ENCODE results near the gene PWWP2A.
"Not testable (repeated sequence)": the region's sequence is repeated elsewhere in the genome, so short reads cannot be mapped to it uniquely, and the experiment has no call there.

PWWP2A gene, protein sequence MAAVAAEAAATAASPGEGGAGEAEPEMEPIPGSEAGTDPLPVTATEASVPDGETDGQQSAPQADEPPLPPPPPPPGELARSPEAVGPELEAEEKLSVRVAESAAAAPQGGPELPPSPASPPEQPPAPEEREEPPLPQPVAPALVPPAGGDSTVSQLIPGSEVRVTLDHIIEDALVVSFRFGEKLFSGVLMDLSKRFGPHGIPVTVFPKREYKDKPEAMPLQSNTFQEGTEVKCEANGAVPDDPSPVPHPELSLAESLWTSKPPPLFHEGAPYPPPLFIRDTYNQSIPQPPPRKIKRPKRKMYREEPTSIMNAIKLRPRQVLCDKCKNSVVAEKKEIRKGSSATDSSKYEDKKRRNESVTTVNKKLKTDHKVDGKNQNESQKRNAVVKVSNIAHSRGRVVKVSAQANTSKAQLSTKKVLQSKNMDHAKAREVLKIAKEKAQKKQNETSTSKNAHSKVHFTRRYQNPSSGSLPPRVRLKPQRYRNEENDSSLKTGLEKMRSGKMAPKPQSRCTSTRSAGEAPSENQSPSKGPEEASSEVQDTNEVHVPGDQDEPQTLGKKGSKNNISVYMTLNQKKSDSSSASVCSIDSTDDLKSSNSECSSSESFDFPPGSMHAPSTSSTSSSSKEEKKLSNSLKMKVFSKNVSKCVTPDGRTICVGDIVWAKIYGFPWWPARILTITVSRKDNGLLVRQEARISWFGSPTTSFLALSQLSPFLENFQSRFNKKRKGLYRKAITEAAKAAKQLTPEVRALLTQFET

DNA sequence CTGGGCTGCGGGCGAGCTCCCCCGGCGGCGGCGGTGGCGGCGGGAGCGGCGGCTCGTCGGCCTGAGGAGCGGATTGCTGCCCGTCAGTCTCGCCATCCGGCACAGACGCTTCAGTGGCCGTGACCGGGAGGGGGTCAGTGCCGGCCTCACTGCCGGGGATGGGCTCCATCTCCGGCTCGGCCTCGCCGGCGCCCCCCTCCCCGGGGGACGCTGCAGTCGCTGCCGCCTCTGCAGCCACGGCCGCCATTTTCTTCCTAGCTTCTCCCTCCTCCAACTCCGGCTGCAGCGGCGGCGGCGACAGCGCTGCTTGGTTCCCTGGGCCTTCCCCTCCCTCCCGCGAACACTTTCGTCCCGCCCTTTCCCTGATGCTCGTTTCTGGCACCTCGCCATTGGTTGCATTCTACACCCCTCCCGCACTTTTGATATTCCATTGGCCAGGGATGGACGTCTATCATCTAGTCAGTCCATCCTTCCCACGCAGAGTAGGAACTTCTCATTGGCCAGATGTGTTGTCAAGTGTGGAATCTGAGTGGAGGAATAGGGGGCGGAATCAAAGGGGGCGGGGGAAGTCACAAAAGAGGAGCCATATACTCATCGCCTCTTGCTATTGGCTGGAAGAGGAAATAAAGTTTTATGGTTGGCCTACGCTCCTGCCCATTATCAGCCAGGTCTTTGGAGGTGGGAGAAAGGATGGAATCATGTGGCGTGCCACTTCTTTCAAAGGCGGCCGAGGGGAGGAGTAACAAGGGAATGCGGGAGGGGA lies at the start of gene PWWP2A:
Gene PWWP2A, minus strand, starts transcription at position 309 of the 763 bp plus-strand sequence. Its CDS starts 62 bp downstream, at position 247.
- Mint-ChIP-seq H3K4me3 (peak within 1 kb of the TSS; percentile 90), H3K27ac (peak within 1 kb of the TSS; percentile 88), H3K9me3 (no peaks in the 10 kb centered on the region), H3K4me1 (peaks cover 11% of the 10 kb centered on the region), H3K27me3 (no peaks in the 10 kb centered on the region), H3K36me3 (peaks cover 11% of the 10 kb centered on the region)
- ATAC-seq: peak; percentile 97

- H3K27ac Mint-ChIP-seq: no peak overlapping the region
- H3K36me3 Mint-ChIP-seq: no peaks in the 10 kb centered on the region
- H3K9me3 Mint-ChIP-seq: no peaks in the 10 kb centered on the region
- H3K4me1 Mint-ChIP-seq: no peaks in the 10 kb centered on the region
- ATAC-seq: no peak
- H3K27me3 Mint-ChIP-seq: peaks cover 52% of the 10 kb centered on the region
- H3K4me3 Mint-ChIP-seq: no peak overlapping the region
These were observed 48.4 kb upstream of the PWWP2A start for GRCh38 chr5:160167624-160168165.

GRCh38 chr5:160166973-160167623 lies 47.8 kb upstream of the PWWP2A start:
- H3K9me3 Mint-ChIP-seq: no peaks in the 10 kb centered on the region
- no peaks in the 10 kb centered on the region for H3K4me1 Mint-ChIP-seq
- no peak for ATAC-seq
- H3K27me3 Mint-ChIP-seq: peaks cover 52% of the 10 kb centered on the region
- H3K27ac Mint-ChIP-seq: no peak overlapping the region
- H3K4me3 Mint-ChIP-seq: no peak overlapping the region
- no peaks in the 10 kb centered on the region for H3K36me3 Mint-ChIP-seq

DNA sequence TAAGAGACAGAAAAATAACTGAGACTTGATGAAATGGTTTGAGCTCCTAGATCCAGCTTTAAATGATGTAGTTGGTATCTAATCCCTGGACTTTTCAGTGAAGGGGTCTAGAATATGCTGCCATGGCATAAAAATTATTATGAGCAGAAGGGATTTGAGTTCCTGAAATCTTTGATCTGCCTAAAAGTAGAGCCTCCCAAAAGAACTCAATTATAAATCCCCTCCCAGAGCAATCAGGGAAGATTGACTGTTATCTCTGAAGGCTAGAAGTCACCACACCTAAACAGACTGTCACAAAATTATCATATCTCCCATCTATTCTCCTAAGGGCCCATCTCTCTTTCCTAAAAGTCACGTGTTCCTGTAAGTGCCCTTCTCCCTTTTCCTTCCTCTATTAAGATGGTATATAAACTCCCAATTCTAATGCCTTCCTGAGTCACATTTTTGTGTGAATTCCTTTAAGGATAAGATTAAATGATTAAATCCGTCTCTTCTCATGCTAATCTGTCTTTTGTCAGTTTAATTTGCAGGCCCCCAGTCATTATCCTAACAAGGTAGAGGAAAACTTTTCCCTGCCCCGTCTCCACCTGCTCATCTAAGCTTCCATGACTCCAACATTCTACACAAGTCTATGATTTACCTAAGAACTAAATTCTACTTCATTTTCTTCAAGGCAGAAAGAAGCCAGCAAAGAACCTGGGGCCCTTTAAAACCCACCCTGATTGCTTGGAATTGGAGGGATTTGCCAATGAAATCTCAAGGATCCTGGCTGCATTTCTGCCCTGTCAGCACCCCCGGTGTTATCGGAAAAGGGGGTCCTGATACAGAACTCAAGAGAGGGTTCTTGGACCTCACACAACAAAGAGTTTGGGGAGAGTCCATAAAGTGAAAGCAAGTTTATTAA lies 47.1 kb upstream of the PWWP2A start:
- no peak for ATAC-seq
- H3K9me3 Mint-ChIP-seq: no peaks in the 10 kb centered on the region
- H3K27me3 Mint-ChIP-seq: peaks cover 52% of the 10 kb centered on the region
- no peak overlapping the region for H3K4me3 Mint-ChIP-seq
- H3K27ac Mint-ChIP-seq: no peak overlapping the region
- H3K36me3 Mint-ChIP-seq: no peaks in the 10 kb centered on the region
- H3K4me1 Mint-ChIP-seq: no peaks in the 10 kb centered on the region

GRCh38 chr5:160165137-160166068 lies 46.2 kb upstream of the PWWP2A start:
- no peaks in the 10 kb centered on the region for H3K9me3 Mint-ChIP-seq
- peaks cover 1% of the 10 kb centered on the region for H3K4me1 Mint-ChIP-seq
- peak; percentile 32 for ATAC-seq
- H3K4me3 Mint-ChIP-seq: no peak overlapping the region
- peaks cover 56% of the 10 kb centered on the region for H3K27me3 Mint-ChIP-seq
- H3K27ac Mint-ChIP-seq: no peak overlapping the region
- no peaks in the 10 kb centered on the region for H3K36me3 Mint-ChIP-seq

GRCh38 chr5:160162910-160163309 lies 43.7 kb upstream of the PWWP2A start:
- H3K4me1 Mint-ChIP-seq: peaks cover 7% of the 10 kb centered on the region
- H3K9me3 Mint-ChIP-seq: no peaks in the 10 kb centered on the region
- no peaks in the 10 kb centered on the region for H3K36me3 Mint-ChIP-seq
- H3K27me3 Mint-ChIP-seq: peaks cover 51% of the 10 kb centered on the region
- no peak for ATAC-seq
- no peak overlapping the region for H3K4me3 Mint-ChIP-seq
- no peak overlapping the region for H3K27ac Mint-ChIP-seq

DNA sequence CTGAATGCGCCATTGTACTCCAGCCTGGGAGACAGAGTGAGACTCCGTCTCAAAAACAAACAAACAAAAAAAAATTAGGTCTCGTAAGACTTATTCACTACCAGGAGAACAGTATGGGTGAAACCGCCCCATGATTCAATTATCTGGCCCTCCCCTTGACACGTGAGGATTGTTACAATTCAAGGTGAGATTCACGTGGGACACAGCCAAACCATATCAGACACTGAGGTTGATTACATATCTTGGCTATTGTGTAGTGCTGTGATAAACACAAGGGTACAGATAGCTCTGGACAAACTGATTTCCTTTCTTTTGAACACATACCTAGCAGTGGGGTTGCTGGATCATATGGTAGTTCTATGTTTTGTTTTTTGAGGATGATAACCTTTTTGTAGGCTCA lies 42.4 kb upstream of the PWWP2A start:
- Mint-ChIP-seq H3K27ac (no peak overlapping the region), H3K36me3 (no peaks in the 10 kb centered on the region), H3K27me3 (peaks cover 50% of the 10 kb centered on the region), H3K4me3 (no peak overlapping the region), H3K9me3 (no peaks in the 10 kb centered on the region), H3K4me1 (peaks cover 7% of the 10 kb centered on the region)
- no peak for ATAC-seq

- H3K4me3 Mint-ChIP-seq, H3K4me1 Mint-ChIP-seq, H3K36me3 Mint-ChIP-seq, H3K9me3 Mint-ChIP-seq, H3K27ac Mint-ChIP-seq, ATAC-seq: not testable (repeated sequence)
- peaks cover 42% of the 10 kb centered on the region for H3K27me3 Mint-ChIP-seq
These were observed 41.6 kb upstream of the PWWP2A start for GRCh38 chr5:160160875-160161274.

DNA sequence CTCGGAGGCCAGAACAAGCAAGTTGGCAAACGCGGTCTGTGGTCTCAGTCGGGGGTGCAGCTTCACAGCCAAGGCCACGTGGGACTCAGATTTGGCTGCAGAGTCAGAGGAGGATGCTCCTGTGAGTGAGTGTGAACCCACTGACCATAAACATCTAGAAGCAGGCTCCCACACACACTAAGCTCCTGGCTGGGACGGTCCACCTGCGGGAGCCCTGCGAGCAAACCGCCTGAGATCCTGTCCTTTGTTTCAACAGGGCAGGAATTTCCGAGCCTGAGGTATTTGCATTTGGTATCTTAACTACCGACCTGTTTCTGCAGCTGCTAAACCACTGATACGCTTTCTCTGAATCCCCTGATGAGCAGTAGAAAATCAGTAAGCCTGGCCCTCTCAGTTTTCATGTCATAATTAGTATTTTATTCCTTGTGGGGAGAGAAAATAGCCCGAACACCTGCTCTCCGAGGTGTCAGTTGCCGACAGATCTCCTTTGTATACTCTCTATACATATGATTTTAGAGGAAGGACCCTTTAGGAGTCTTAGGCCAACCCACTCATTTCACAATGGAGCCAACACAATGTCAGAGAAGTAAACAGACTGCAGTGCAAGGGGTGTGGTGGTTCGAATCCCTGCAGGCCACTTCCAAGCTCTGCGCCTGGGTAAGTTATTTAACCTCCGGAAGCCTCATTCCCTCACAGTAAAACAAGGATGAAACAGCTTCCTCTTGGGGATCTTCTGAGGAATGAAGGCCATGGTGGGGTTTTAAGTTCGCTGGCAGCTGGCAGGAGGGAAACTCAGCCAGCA lies 40.9 kb upstream of the PWWP2A start:
- H3K27ac Mint-ChIP-seq: no peak overlapping the region
- H3K9me3 Mint-ChIP-seq: no peaks in the 10 kb centered on the region
- H3K4me3 Mint-ChIP-seq: no peak overlapping the region
- H3K4me1 Mint-ChIP-seq: peaks cover 7% of the 10 kb centered on the region
- H3K27me3 Mint-ChIP-seq: peaks cover 35% of the 10 kb centered on the region
- ATAC-seq: peak; percentile 43
- no peaks in the 10 kb centered on the region for H3K36me3 Mint-ChIP-seq

- no peak overlapping the region for H3K4me3 Mint-ChIP-seq
These were observed 38.8 kb upstream of the PWWP2A start for GRCh38 chr5:160158087-160158486.

GRCh38 chr5:160155017-160155750 lies 35.9 kb upstream of the PWWP2A start:
- H3K27me3 Mint-ChIP-seq: peaks cover 4% of the 10 kb centered on the region
- no peak for ATAC-seq
- no peaks in the 10 kb centered on the region for H3K36me3 Mint-ChIP-seq
- no peaks in the 10 kb centered on the region for H3K9me3 Mint-ChIP-seq
- H3K4me3 Mint-ChIP-seq: no peak overlapping the region
- H3K4me1 Mint-ChIP-seq: peaks cover 16% of the 10 kb centered on the region
- H3K27ac Mint-ChIP-seq: no peak overlapping the region

More at GRCh38 chr5:160158087-160158486, 38.8 kb upstream of the PWWP2A start:
- ATAC-seq: no peak
- no peaks in the 10 kb centered on the region for H3K9me3 Mint-ChIP-seq
- peaks cover 8% of the 10 kb centered on the region for H3K4me1 Mint-ChIP-seq
- H3K27me3 Mint-ChIP-seq: peaks cover 14% of the 10 kb centered on the region
- H3K36me3 Mint-ChIP-seq: no peaks in the 10 kb centered on the region
- no peak overlapping the region for H3K27ac Mint-ChIP-seq

DNA sequence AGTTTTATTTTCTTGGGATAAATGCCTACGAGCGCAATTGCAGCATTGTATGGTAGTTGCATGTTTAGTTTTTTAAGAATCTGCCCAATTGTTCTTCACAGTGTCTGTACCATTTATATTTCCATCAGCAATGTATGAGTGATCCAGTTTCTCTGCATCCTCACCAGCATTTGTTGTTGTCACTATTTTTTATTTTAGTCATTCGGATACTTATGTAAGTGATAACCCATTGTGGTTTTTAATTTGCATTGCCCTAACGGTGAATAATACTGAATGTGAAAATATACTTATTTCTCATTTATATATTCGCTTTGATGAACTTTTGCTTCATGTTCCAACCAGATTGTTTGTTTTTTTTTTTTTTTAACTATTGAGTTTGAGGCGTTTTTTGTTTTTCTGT lies 33.7 kb upstream of the PWWP2A start:
- Mint-ChIP-seq H3K36me3 (no peaks in the 10 kb centered on the region), H3K9me3 (no peaks in the 10 kb centered on the region), H3K27ac (no peak overlapping the region), H3K4me3 (no peak overlapping the region), H3K4me1 (peaks cover 12% of the 10 kb centered on the region), H3K27me3 (peaks cover 1% of the 10 kb centered on the region)
- no peak for ATAC-seq

Data from stimulated activated memory B cell treated with anti-CD40 and anti-IgM and Interleukin-4, amounts not matched to agents 10 μg/mL and 1 μg/mL and 100 μg/mL, for 72 hours (primary cell).